ENCODE measurements around the gene C1QTNF3. TPM values are rescaled to one million over a fixed set of nuclear protein-coding genes. Genes with fewer than 3 reads are reported as not detected.

The C1QTNF3 gene
- total RNA-seq, 4 donors from 2014 or later, result 4.8 to 32.8 (median 18.1) TPM

DNA sequence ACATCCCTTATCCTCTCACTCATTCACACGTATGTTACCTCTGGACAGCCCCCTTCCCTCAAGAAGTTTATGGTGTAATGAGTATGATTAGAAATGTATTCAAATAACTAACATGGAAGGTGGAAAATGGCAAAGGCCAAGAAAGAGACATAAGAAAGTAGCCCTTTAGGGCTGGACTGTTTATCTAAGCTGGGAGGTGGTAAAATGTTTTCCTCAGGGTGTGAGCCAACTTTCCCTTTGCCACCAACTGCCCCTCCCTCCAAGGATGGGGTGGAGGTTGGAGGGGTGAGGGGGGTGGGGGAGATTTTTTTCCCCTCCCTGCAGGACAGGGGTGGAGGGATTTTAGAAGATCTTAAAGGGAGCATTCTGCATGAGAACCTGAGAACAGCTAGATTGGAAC, 66.7 kb downstream of the C1QTNF3 start:
- DNase-seq (ENCODE audit: extremely low spot score), result no peak
- WGBS, result 50% methylated on average over 1 of the region's 1 CpG
- Histone ChIP-seq H3K27ac (replicated peaks in 1 of 4) (no peak overlapping the region), H3K4me1 (peaks cover 0 to 14% (median 12%) of the 10 kb centered on the region in 4 donors), H3K9me3 (no peaks in the 10 kb centered on the region), H3K27me3 (no peaks in the 10 kb centered on the region), H3K36me3 (no peaks in the 10 kb centered on the region), H3K4me3 (no peak overlapping the region)
- TF ChIP-seq EP300 (IDR thresholded peaks at IDR 0.05) (no peak), POLR2A (IDR thresholded peaks at IDR 0.05; ENCODE audit: low read depth) (no peak), POLR2AphosphoS5 (IDR thresholded peaks at IDR 0.05) (no peak)
- TF ChIP-seq, protein P1, sequence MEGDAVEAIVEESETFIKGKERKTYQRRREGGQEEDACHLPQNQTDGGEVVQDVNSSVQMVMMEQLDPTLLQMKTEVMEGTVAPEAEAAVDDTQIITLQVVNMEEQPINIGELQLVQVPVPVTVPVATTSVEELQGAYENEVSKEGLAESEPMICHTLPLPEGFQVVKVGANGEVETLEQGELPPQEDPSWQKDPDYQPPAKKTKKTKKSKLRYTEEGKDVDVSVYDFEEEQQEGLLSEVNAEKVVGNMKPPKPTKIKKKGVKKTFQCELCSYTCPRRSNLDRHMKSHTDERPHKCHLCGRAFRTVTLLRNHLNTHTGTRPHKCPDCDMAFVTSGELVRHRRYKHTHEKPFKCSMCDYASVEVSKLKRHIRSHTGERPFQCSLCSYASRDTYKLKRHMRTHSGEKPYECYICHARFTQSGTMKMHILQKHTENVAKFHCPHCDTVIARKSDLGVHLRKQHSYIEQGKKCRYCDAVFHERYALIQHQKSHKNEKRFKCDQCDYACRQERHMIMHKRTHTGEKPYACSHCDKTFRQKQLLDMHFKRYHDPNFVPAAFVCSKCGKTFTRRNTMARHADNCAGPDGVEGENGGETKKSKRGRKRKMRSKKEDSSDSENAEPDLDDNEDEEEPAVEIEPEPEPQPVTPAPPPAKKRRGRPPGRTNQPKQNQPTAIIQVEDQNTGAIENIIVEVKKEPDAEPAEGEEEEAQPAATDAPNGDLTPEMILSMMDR (IDR thresholded peaks at IDR 0.05), result no peak
- intact Hi-C loops (cut with DNase I), result no loop called here

DNA sequence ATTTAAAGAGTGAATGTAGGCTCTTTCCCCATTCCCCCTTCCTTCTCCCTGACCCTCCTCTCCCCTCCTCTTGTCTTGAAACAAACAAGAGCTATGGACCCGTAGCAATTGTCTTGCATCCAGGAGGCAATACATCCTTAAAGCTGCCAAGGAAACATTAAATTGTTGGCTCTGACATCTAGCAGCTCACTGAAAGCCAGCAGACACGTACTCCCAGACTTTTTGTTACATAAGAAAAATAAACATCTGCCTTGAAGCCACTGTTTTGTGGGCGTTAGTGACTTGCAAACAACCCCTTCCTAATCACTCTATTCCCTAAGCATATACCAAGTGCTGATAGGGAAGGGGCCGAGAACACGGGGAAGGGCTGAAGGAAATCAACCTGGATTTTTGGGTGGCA, 67.2 kb downstream of the C1QTNF3 start:
- Histone ChIP-seq H3K27me3 (no peaks in the 10 kb centered on the region), H3K4me1 (peaks cover 0 to 14% (median 12%) of the 10 kb centered on the region in 4 donors), H3K9me3 (no peaks in the 10 kb centered on the region), H3K27ac (replicated peaks in 1 of 4) (no peak overlapping the region), H3K36me3 (no peaks in the 10 kb centered on the region), H3K4me3 (no peak overlapping the region)
- TF ChIP-seq POLR2A (IDR thresholded peaks at IDR 0.05; ENCODE audit: low read depth), result no peak
- intact Hi-C loops (cut with DNase I), result no loop called here
- 21% methylated on average over 5 of the region's 5 CpGs for WGBS
- DNase-seq (ENCODE audit: extremely low spot score), result no peak

DNA sequence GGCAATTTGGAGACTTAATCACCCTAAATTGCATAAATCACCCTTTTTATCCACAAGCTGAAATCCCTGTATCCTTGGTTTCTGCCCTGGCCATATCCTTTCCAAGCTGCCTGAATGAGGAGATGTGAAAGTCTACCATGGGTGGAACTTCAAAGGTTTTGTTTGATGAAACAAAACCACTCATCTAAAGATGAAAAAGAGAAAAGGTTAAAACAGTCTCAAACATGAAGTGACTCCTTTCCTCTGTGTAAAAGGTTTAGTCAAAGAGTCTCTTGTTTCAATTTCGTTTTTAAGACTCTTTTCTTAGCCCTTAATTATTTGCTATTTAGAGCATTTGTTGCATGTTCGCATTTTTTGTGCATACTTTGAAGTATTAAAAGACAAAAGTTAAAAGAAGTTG, 69.7 kb downstream of the C1QTNF3 start:
- intact Hi-C loops (cut with DNase I), result no loop called here
- 76% methylated on average over 2 of the region's 2 CpGs for WGBS
- no peaks in the 10 kb centered on the region for H3K27me3 ChIP-seq

DNA sequence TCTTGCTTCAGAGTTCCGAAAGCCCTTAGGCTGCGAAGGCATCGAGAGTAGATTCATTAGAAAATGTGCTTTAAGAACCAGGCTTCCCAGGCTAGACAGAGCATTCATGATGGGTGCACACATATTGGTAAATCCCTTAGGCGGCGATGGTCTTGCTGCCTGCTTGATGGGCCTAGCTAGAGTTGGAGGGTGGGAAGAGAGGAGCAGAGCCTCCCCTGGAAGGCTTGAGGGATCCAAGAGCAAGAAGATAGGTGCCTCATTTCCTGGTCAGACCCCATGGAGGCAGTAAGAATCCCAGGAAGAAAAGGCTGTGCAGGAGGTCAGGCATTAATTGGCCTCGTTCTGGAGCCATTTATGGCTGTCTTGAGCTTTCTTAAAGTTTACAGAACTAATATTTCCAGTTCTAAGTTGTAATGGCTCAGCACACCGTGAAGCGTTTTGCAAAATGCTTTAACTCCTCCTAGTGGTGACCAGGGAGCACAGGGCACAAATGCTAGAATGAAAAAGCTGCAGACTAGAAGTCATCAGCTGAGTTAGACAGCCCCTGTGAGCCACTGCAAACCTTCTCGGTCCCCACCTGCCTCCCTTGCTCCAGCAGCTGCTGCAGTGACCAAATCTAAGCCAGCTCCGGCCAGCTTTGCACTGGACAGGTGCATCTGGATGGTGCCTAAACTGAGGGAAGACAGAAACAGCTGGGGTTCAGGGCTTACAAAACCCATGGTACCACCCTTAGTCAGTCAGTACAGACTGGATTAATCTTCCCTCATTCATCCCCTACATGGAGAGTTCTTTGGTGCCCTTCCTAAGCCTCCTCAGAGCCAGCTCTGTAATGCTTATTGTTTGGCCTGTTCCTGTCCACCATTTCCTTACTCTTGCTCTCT, 73.2 kb downstream of the C1QTNF3 start:
- Histone ChIP-seq H3K4me3 (no peak overlapping the region), H3K27me3 (no peaks in the 10 kb centered on the region), H3K36me3 (no peaks in the 10 kb centered on the region), H3K4me1 (peaks cover 0 to 5% (median 0%) of the 10 kb centered on the region in 4 donors), H3K27ac (replicated peaks in 1 of 4) (no peak overlapping the region), H3K9me3 (no peaks in the 10 kb centered on the region)
- TF ChIP-seq POLR2AphosphoS5 (IDR thresholded peaks at IDR 0.05) (no peak), POLR2A (IDR thresholded peaks at IDR 0.05; ENCODE audit: low read depth) (no peak), EP300 (IDR thresholded peaks at IDR 0.05) (no peak)
- TF ChIP-seq, protein P1 (IDR thresholded peaks at IDR 0.05), result peak; percentile 51 to 71 (median 63)
- DNase-seq (ENCODE audit: extremely low spot score), result no peak
- intact Hi-C loops (cut with DNase I), result loop anchor here (5.0 kb wide), 1 partner anchor 533 kb away; no protein-coding TSS in a partner anchor
- WGBS, result 54% methylated on average over 10 of the region's 10 CpGs

More for the DNA sequence above, 69.7 kb downstream of the C1QTNF3 start:
- Histone ChIP-seq H3K36me3 (no peaks in the 10 kb centered on the region), H3K4me3 (no peak overlapping the region), H3K4me1 (peaks cover 0 to 19% (median 12%) of the 10 kb centered on the region in 4 donors), H3K9me3 (no peaks in the 10 kb centered on the region), H3K27ac (replicated peaks in 1 of 4) (no peak overlapping the region)
- DNase-seq (ENCODE audit: extremely low spot score), result no peak
- TF ChIP-seq, protein P1 (IDR thresholded peaks at IDR 0.05), result no peak
- TF ChIP-seq POLR2A (IDR thresholded peaks at IDR 0.05; ENCODE audit: low read depth) (no peak), EP300 (IDR thresholded peaks at IDR 0.05) (no peak), POLR2AphosphoS5 (IDR thresholded peaks at IDR 0.05) (no peak)

DNA sequence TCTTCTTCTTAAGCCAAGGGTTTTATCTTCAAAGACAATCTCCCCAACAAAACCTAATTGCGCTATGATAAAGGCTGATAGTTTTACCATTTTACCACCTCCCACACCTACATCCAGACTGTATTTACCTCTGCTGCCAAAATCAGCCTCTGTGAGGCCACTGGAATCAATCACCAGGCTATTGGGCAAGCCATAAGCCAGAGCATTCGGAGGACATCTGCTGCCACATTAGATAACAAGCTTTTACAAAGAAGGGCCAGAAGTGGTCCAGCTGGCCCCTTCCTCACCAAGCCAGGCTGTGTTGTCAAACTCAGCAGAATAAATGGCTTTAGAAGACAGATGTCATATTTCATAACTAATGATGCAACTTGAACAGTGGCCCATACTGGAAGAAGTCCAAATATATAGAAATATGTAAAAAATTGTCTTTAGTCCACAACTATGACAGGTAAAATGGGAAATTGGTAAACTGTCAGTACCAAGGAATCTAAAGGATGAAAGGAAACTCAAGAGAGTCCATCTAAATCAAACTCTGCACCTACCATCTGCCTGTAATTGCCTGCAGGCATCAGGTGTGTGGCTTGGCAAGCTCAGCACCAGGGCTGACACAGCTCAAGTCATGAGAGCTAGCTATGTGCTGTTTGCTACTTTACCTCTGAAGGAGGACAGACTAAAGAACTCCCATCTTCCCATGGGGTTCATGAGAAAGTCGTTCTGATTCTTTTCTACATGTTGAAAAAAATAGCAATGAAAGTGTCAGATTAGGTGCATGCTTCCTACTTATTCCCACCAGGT, 74.6 kb downstream of the C1QTNF3 start:
- 85% methylated on average over 3 of the region's 3 CpGs for WGBS
- Histone ChIP-seq H3K9me3 (no peaks in the 10 kb centered on the region), H3K27ac (replicated peaks in 1 of 4) (no peak overlapping the region), H3K4me1 (peaks cover 0 to 5% (median 0%) of the 10 kb centered on the region in 4 donors), H3K36me3 (no peaks in the 10 kb centered on the region), H3K4me3 (no peak overlapping the region), H3K27me3 (no peaks in the 10 kb centered on the region)
- TF ChIP-seq EP300 (IDR thresholded peaks at IDR 0.05) (no peak), POLR2A (IDR thresholded peaks at IDR 0.05; ENCODE audit: low read depth) (no peak), POLR2AphosphoS5 (IDR thresholded peaks at IDR 0.05) (no peak)
- TF ChIP-seq, protein P1 (IDR thresholded peaks at IDR 0.05), result no peak
- intact Hi-C loops (cut with DNase I), result loop anchor here (5.0 kb wide), 1 partner anchor 531 kb away; no protein-coding TSS in a partner anchor
- DNase-seq (ENCODE audit: extremely low spot score), result no peak

All from esophagus muscularis mucosa (tissue), 4 donors.